ENCODE measurements around the gene LAMP2.

The LAMP2 gene

DNA sequence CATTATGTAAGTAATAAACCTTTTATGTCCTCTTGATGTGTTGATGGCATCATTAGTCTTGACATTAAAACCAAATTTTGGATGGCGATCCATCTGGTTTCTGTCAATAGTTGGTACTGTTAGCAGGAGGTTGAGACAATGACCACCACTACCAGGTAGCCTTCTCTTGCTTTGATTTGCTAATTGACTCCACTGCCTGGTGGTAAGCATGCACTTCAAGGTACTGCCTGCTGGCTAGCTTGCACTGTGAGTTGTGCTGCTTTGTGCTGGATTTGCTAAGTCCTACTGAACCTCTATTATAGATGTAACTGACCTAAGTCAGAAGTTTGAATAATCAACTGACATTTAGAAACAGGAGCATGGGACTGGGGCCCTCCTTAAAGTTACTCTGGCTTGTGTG lies 60.9 kb downstream of the LAMP2 start:
- no peaks in the 10 kb centered on the region for H3K9me3 ChIP-seq
- no peaks in the 10 kb centered on the region for H3K4me1 ChIP-seq
- no peak for DNase-seq
- TF ChIP-seq, protein P1, sequence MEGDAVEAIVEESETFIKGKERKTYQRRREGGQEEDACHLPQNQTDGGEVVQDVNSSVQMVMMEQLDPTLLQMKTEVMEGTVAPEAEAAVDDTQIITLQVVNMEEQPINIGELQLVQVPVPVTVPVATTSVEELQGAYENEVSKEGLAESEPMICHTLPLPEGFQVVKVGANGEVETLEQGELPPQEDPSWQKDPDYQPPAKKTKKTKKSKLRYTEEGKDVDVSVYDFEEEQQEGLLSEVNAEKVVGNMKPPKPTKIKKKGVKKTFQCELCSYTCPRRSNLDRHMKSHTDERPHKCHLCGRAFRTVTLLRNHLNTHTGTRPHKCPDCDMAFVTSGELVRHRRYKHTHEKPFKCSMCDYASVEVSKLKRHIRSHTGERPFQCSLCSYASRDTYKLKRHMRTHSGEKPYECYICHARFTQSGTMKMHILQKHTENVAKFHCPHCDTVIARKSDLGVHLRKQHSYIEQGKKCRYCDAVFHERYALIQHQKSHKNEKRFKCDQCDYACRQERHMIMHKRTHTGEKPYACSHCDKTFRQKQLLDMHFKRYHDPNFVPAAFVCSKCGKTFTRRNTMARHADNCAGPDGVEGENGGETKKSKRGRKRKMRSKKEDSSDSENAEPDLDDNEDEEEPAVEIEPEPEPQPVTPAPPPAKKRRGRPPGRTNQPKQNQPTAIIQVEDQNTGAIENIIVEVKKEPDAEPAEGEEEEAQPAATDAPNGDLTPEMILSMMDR (IDR thresholded peaks at IDR 0.05), result no peak
- intact Hi-C loops (cut with DNase I; ENCODE audit: low total_unique reads), result no loop called here
- H3K4me3 ChIP-seq, result no peak overlapping the region
- H3K36me3 ChIP-seq, result no peaks in the 10 kb centered on the region
- H3K27me3 ChIP-seq, result no peaks in the 10 kb centered on the region
- H3K27ac ChIP-seq, result no peak overlapping the region

DNA sequence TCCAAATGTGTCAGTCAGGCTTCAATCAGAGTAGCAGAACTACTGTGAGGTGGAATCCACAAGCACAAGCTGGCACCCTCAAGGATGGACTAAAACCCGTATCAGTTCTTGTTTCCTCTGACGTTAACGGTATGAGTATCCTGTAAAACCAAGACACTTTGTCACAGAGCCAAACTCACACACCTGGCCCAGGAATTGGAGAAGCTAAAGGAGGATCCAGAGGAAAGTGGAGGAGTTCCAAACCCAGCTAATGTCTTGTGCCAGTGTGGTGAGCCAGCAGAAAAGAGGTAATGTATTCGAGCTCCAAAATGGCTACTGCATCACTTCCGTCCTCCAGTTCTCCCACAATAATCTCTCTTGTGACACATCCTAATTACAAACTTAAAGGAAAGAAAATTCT lies 62.5 kb downstream of the LAMP2 start:
- Histone ChIP-seq H3K9me3 (no peaks in the 10 kb centered on the region), H3K27ac (no peak overlapping the region), H3K27me3 (no peaks in the 10 kb centered on the region), H3K36me3 (no peaks in the 10 kb centered on the region), H3K4me1 (no peaks in the 10 kb centered on the region), H3K4me3 (no peak overlapping the region)
- no peak for DNase-seq
- TF ChIP-seq, protein P1 (IDR thresholded peaks at IDR 0.05), result no peak
- intact Hi-C loops (cut with DNase I; ENCODE audit: low total_unique reads), result no loop called here

DNA sequence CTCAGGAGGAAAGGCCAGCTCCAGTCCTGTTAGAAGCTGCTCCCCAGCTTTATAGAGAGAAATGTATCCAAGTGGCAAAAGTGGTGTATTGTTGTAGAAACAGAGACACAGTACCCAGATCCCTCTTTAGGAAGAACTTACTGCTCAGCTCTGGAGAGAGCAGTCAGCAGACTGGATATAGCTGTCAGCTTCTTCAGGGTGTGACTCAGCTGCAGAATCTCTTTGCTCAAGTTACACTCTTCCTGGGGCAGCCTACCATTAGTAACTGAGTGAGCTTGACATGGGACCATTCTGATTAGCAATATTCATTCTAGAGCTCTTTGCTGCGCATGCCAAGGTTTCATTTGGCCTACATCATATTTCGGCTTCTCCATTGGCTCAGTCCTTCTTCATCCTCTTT lies 66.7 kb downstream of the LAMP2 start:
- no peak overlapping the region for H3K4me3 ChIP-seq
- intact Hi-C loops (cut with DNase I; ENCODE audit: low total_unique reads), result no loop called here
- H3K9me3 ChIP-seq, result no peaks in the 10 kb centered on the region
- H3K36me3 ChIP-seq, result no peaks in the 10 kb centered on the region
- H3K4me1 ChIP-seq, result no peaks in the 10 kb centered on the region
- TF ChIP-seq, protein P1 (IDR thresholded peaks at IDR 0.05), result no peak
- H3K27me3 ChIP-seq, result no peaks in the 10 kb centered on the region
- no peak for DNase-seq
- H3K27ac ChIP-seq, result no peak overlapping the region

DNA sequence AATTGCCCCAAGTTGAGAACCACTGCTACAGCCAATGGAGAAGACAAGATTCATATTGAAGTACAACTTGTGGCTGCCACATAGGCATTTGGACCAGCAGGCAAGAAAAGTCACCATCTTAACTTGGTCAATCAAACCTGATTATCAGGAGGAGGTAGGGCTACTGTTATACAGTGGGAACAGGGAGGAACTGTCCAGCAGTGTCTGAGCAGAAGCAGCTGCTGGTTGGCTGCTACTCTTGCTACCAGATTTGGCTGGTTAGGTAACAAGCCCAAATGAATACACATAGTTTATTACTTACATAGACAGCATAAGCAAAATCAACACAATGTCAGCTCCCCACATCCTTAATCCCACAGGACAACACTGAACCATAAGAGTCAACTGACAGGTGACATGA lies 67.8 kb downstream of the LAMP2 start:
- no peak overlapping the region for H3K27ac ChIP-seq
- H3K36me3 ChIP-seq, result no peaks in the 10 kb centered on the region
- H3K4me3 ChIP-seq, result no peak overlapping the region
- TF ChIP-seq, protein P1 (IDR thresholded peaks at IDR 0.05), result no peak
- intact Hi-C loops (cut with DNase I; ENCODE audit: low total_unique reads), result no loop called here
- H3K4me1 ChIP-seq, result no peaks in the 10 kb centered on the region
- H3K27me3 ChIP-seq, result no peaks in the 10 kb centered on the region
- DNase-seq, result no peak
- no peaks in the 10 kb centered on the region for H3K9me3 ChIP-seq

DNA sequence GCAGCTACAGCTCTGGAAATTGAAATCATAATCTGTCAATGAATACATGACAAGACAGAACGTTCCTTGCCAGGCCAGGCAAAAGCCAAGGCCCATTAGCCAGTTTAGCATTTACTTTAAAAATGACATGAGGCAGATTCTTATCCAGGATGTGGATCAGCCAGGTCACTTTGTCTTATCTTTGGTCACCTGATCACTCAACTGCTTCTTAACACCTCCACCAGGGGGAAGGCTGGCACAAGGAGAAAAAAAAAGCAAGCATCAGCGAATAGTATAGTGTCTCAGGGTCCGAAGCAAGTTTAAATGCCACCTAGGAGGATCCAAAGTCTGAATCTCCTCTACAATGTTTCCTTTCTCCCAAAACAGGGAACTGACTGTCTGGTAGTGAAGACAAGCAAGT lies 88.4 kb downstream of the LAMP2 start:
- no peaks in the 10 kb centered on the region for H3K36me3 ChIP-seq
- H3K27ac ChIP-seq, result no peak overlapping the region
- no peak for DNase-seq
- H3K4me3 ChIP-seq, result no peak overlapping the region
- no peaks in the 10 kb centered on the region for H3K9me3 ChIP-seq
- no peaks in the 10 kb centered on the region for H3K4me1 ChIP-seq
- TF ChIP-seq, protein P1 (IDR thresholded peaks at IDR 0.05), result no peak
- H3K27me3 ChIP-seq, result no peaks in the 10 kb centered on the region
- intact Hi-C loops (cut with DNase I; ENCODE audit: low total_unique reads), result no loop called here

Data from tibial artery (tissue), 4 donors.